ENCODE data around the gene ZSCAN29. TPM values are rescaled to one million over a fixed set of nuclear protein-coding genes. Genes with fewer than 3 reads are reported as not detected.

ZSCAN29 gene
- total and polyA plus RNA-seq, 2 experiments from 2014 or later, result 15.3 to 40.5 TPM

- TF ChIP-seq REST (IDR thresholded peaks at IDR 0.05; ENCODE audit: unreplicated experiment), result no peak
- TF ChIP-seq EZH2 (IDR thresholded peaks at IDR 0.05; ENCODE audit: low read depth, unreplicated experiment), result no peak
Measured at GRCh38 chr15:43360821-43361220, 10.0 kb downstream of the ZSCAN29 start (continued).

GRCh38 chr15:43352693-43353382 is 18.0 kb downstream of the ZSCAN29 start:
- H3K79me2 ChIP-seq (replicated peaks; ENCODE audit: insufficient read depth), result no peaks in the 10 kb centered on the region
- DNase-seq (ENCODE audit: low spot score) (no peak), ATAC-seq (no peak)
- no peaks in the 10 kb centered on the region for H3F3A ChIP-seq (replicated peaks; ENCODE audit: low read depth)
- 0 out of 2 replicates have a peak, but pooled peaks cover 2% of the 10 kb centered on the region for H3K36me3 ChIP-seq (ENCODE audit: insufficient read depth)
- TF ChIP-seq POLR2AphosphoS5 (IDR thresholded peaks at IDR 0.05; ENCODE audit: low read depth), result no peak
- TF ChIP-seq NANOG (IDR thresholded peaks at IDR 0.05; ENCODE audit: borderline replicate concordance), result no peak
- no peak for TF ChIP-seq ZNF331 (CRISPR knock-in tag; IDR thresholded peaks at IDR 0.05; ENCODE audit: low read depth)
- no peak for TF ChIP-seq CTCF (conservative IDR thresholded peaks at IDR 0.05; ENCODE audit: low read depth in 2 of 2)
- TF ChIP-seq STAT1 (IDR thresholded peaks at IDR 0.05; ENCODE audit: unreplicated experiment), result no peak
- no peak for TF ChIP-seq ETS1 (IDR thresholded peaks at IDR 0.05)
- no peak for TF ChIP-seq EZH2phosphoT487 (IDR thresholded peaks at IDR 0.05; ENCODE audit: unreplicated experiment)
- TF ChIP-seq CREB1 (CRISPR knock-in tag; IDR thresholded peaks at IDR 0.05; ENCODE audit: low read depth), result no peak
- no peak for TF ChIP-seq JUNB (IDR thresholded peaks at IDR 0.05; ENCODE audit: unreplicated experiment)
- Mint-ChIP-seq H3K27ac (no peak overlapping the region), H3K4me1 (no peaks in the 10 kb centered on the region), H3K4me3 (no peak overlapping the region), H3K9me3 (no peaks in the 10 kb centered on the region), H3K27me3 (ENCODE audit: insufficient read depth, low read depth, poor library complexity) (no peaks in the 10 kb centered on the region), H3K36me3 (ENCODE audit: low read depth) (peaks cover under 1% of the 10 kb centered on the region)
- H4K20me1 ChIP-seq (replicated peaks; ENCODE audit: insufficient read depth), result peaks cover 5% of the 10 kb centered on the region
- no peaks in the 10 kb centered on the region for H3K9me2 ChIP-seq (ENCODE audit: insufficient read depth)
- no peak overlapping the region for H3K27ac ChIP-seq (ENCODE audit: low read depth)
- no peak overlapping the region for H3K4me2 ChIP-seq
- H3K4me1 ChIP-seq (ENCODE audit: insufficient read depth), result no peaks in the 10 kb centered on the region
- no peaks in the 10 kb centered on the region for H3K27me3 ChIP-seq (ENCODE audit: insufficient read depth)
- H3K4me3 ChIP-seq, result no peak overlapping the region
- H2AFZ ChIP-seq, result no peak overlapping the region

All from GM23338 (cell line).